GM12801 (cell line): ENCODE data around the gene CDKN1A.

Experiments
- TF ChIP-seq, protein P1 (sequence below): IDR thresholded peaks from one replicate; pipeline ENCODE4 v1.5.1; 2011; ENCODE audit warnings: control low read depth; ENCODE audit not compliant: insufficient read length; ENCODE audit errors: extremely low read depth

The CDKN1A gene

GRCh38 chr6:36666826-36667591 is 11.5 kb upstream of the CDKN1A start:
- TF ChIP-seq, protein P1, sequence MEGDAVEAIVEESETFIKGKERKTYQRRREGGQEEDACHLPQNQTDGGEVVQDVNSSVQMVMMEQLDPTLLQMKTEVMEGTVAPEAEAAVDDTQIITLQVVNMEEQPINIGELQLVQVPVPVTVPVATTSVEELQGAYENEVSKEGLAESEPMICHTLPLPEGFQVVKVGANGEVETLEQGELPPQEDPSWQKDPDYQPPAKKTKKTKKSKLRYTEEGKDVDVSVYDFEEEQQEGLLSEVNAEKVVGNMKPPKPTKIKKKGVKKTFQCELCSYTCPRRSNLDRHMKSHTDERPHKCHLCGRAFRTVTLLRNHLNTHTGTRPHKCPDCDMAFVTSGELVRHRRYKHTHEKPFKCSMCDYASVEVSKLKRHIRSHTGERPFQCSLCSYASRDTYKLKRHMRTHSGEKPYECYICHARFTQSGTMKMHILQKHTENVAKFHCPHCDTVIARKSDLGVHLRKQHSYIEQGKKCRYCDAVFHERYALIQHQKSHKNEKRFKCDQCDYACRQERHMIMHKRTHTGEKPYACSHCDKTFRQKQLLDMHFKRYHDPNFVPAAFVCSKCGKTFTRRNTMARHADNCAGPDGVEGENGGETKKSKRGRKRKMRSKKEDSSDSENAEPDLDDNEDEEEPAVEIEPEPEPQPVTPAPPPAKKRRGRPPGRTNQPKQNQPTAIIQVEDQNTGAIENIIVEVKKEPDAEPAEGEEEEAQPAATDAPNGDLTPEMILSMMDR, result no peak

DNA sequence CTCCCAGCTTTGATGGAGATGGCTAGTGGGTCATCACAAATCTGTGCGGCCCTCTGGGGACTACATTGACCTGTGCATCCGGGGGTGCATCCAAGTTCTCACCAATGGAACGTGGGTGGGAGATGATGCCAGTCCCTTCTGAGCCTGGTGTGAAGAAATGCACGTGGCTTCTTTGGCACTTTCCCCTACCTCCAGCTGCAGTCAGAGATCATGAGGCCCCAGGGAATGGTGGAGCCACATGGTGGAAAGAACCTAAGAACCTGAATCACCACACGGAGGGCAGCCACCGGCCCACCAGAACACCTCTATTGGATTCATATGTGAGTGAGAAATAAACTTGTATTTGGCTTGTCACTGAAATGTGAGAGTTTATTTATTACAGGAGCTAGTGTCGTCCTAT is 9.9 kb upstream of the CDKN1A start:
- TF ChIP-seq, protein P1, result no peak

- TF ChIP-seq, protein P1, result no peak
These were observed 9.5 kb upstream of the CDKN1A start for GRCh38 chr6:36669002-36669401.

DNA sequence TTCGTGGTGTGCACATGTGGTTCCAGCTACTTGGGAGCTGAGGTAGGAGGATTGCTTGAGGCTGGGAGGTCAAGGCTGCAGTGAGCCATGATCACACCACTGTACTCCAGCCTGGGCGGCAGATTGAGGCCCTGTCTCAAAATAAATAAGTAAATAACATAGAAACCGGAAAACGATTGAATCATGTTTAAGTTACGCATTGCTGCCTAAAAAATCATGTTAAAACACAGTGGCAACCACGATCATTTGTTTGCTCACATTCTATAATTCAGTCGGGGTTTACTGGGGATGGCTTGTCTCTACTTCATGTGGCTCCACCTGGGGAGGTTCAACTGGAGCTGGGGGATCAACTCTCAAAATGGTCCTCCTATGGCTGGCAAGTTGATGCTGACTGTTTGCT is 8.2 kb upstream of the CDKN1A start:
- TF ChIP-seq, protein P1, result no peak

- TF ChIP-seq, protein P1, result no peak
These were observed 6.7 kb upstream of the CDKN1A start for GRCh38 chr6:36671687-36672375.

DNA sequence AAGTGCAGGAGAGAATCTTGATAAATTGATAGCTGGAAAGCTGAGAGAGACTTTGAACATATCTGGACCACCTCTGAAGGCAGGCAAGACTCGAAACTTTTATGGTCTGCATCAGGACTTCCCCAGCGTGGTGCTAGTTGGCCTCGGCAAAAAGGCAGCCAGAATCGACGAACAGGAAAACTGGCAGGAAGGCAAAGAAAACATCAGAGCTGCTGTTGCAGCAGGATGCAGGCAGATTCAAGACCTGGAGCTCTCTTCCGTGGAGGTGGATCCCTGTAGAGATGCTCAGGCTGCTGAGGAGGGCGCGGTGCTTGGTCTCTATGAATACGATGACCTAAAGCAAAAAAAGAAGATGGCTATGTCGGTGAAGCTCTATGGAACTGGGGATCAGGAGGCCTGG is 4.6 kb upstream of the CDKN1A start:
- TF ChIP-seq, protein P1, result no peak

DNA sequence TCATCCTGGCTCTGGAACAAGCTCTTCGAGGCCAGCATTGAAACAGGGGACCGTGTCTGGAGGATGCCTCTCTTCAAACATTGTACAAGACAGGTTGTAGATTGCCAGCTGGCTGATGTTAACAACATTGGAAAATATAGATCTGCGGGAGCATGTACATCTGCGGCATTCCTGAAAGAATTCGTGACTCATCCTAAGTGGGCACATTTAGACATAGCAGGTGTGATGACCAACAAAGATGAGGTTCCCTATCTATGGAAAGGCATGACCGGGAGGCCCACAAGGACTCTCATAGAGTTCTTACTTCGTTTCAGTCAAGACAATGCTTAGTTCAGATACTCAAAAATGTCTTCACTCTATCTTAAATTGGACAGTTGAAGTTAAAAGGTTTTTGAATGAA is 3.6 kb upstream of the CDKN1A start:
- TF ChIP-seq, protein P1, result no peak
